H7 (cell line): Measurements from ENCODE around the gene CACNA1D. TPM values are rescaled to one million over a fixed set of nuclear protein-coding genes. Genes with fewer than 3 reads are reported as not detected.
A peak's percentile ranks its signal among the peaks of the same experiment; 100 is the strongest.

ENCODE experiments used
- DNase-seq: peaks from one replicate; pipeline ENCODE4 v3.0.0; 2012
- H3K27me3 ChIP-seq: 2 replicates; pipeline ENCODE4 v1.6.0; 2011; ENCODE audit warnings: mild to moderate bottlenecking, low read length; ENCODE audit not compliant: control insufficient read depth, insufficient read depth
- H3K36me3 ChIP-seq: replicated peaks from 2 replicates; pipeline ENCODE4 v1.5.1; 2011; ENCODE audit warnings: low read length; ENCODE audit not compliant: control insufficient read depth, insufficient read depth
- H3K4me3 ChIP-seq: 2 replicates; pipeline ENCODE4 v1.5.1; 2011; ENCODE audit warnings: low read depth, mild to moderate bottlenecking, control low read depth, low read length, moderate library complexity; ENCODE audit not compliant: insufficient read depth
- total RNA-seq: library from RNA; depleted of rRNA; stranded (reverse); fragments of >200 nt; shearing (Covaris generic); gene quantifications from 2 replicates; pipeline ENCODE4 v1.2.3, GENCODE V29; 2014

The CACNA1D gene
- total RNA-seq, 1 experiment from 2014 or later = 1.0 TPM

- no peaks in the 10 kb centered on the region; the same call in 1 of the 2 replicates for H3K36me3 ChIP-seq
- H3K4me3 ChIP-seq = no peak overlapping the region
- no peaks in the 10 kb centered on the region; the same call in 1 of the 2 replicates for H3K27me3 ChIP-seq
- DNase-seq = no peak
Measured at GRCh38 chr3:53530205-53530604, 35.8 kb downstream of the CACNA1D start.

GRCh38 chr3:53531749-53532148, 37.3 kb downstream of the CACNA1D start:
- peak; percentile 62 for DNase-seq
- Histone ChIP-seq H3K36me3 (no peaks in the 10 kb centered on the region; the same call in 1 of the 2 replicates), H3K27me3 (no peaks in the 10 kb centered on the region; the same call in 1 of the 2 replicates), H3K4me3 (no peak overlapping the region)

- no peaks in the 10 kb centered on the region; the same call in 1 of the 2 replicates for H3K36me3 ChIP-seq
- DNase-seq = no peak
- no peaks in the 10 kb centered on the region; the same call in 1 of the 2 replicates for H3K27me3 ChIP-seq
- no peak overlapping the region for H3K4me3 ChIP-seq
Measured at GRCh38 chr3:53533472-53533871, 39.1 kb downstream of the CACNA1D start.

GRCh38 chr3:53534216-53534615, 39.8 kb downstream of the CACNA1D start:
- no peak for DNase-seq
- Histone ChIP-seq H3K36me3 (no peaks in the 10 kb centered on the region; the same call in 1 of the 2 replicates), H3K27me3 (no peaks in the 10 kb centered on the region; the same call in 1 of the 2 replicates), H3K4me3 (no peak overlapping the region)

- no peaks in the 10 kb centered on the region; the same call in 1 of the 2 replicates for H3K27me3 ChIP-seq
- H3K4me3 ChIP-seq = no peak overlapping the region
- no peaks in the 10 kb centered on the region; the same call in 1 of the 2 replicates for H3K36me3 ChIP-seq
- no peak for DNase-seq
Measured at GRCh38 chr3:53534676-53535400, 40.4 kb downstream of the CACNA1D start.

- no peaks in the 10 kb centered on the region; the same call in 1 of the 2 replicates for H3K36me3 ChIP-seq
- no peak for DNase-seq
Measured at GRCh38 chr3:53536282-53536681, 41.9 kb downstream of the CACNA1D start.

GRCh38 chr3:53544357-53544756, 49.9 kb downstream of the CACNA1D start:
- DNase-seq = no peak
- Histone ChIP-seq H3K27me3 (no peaks in the 10 kb centered on the region), H3K36me3 (no peaks in the 10 kb centered on the region), H3K4me3 (no peak overlapping the region)

More at GRCh38 chr3:53536282-53536681, 41.9 kb downstream of the CACNA1D start:
- Histone ChIP-seq H3K4me3 (no peak overlapping the region), H3K27me3 (no peaks in the 10 kb centered on the region; the same call in 1 of the 2 replicates)

GRCh38 chr3:53545310-53545995, 51.0 kb downstream of the CACNA1D start:
- H3K27me3 ChIP-seq = no peaks in the 10 kb centered on the region
- no peak for DNase-seq
- H3K36me3 ChIP-seq = no peaks in the 10 kb centered on the region
- H3K4me3 ChIP-seq = no peak overlapping the region

- no peaks in the 10 kb centered on the region for H3K27me3 ChIP-seq
- H3K4me3 ChIP-seq = no peak overlapping the region
- no peaks in the 10 kb centered on the region for H3K36me3 ChIP-seq
- DNase-seq = no peak
Measured at GRCh38 chr3:53545996-53546359, 51.6 kb downstream of the CACNA1D start.

GRCh38 chr3:53547327-53547726, 52.9 kb downstream of the CACNA1D start:
- DNase-seq = no peak
- H3K27me3 ChIP-seq = no peaks in the 10 kb centered on the region
- no peaks in the 10 kb centered on the region for H3K36me3 ChIP-seq
- H3K4me3 ChIP-seq = no peak overlapping the region

- Histone ChIP-seq H3K27me3 (no peaks in the 10 kb centered on the region), H3K36me3 (no peaks in the 10 kb centered on the region), H3K4me3 (no peak overlapping the region)
- DNase-seq = no peak
Measured at GRCh38 chr3:53550005-53550620, 55.7 kb downstream of the CACNA1D start.

GRCh38 chr3:53551324-53551723, 56.9 kb downstream of the CACNA1D start:
- no peak overlapping the region for H3K4me3 ChIP-seq
- H3K36me3 ChIP-seq = no peaks in the 10 kb centered on the region

GRCh38 chr3:53552730-53553129, 58.3 kb downstream of the CACNA1D start:
- DNase-seq = no peak
- Histone ChIP-seq H3K4me3 (no peak overlapping the region), H3K27me3 (no peaks in the 10 kb centered on the region), H3K36me3 (no peaks in the 10 kb centered on the region)

More at GRCh38 chr3:53551324-53551723, 56.9 kb downstream of the CACNA1D start:
- no peaks in the 10 kb centered on the region for H3K27me3 ChIP-seq
- DNase-seq = no peak

GRCh38 chr3:53553200-53553599, 58.8 kb downstream of the CACNA1D start:
- Histone ChIP-seq H3K4me3 (no peak overlapping the region), H3K36me3 (no peaks in the 10 kb centered on the region), H3K27me3 (no peaks in the 10 kb centered on the region)
- no peak for DNase-seq
